K562 (cell line): ENCODE results near the gene LNX2. TPM values are rescaled to one million over a fixed set of nuclear protein-coding genes. Genes with fewer than 3 reads are reported as not detected.

Experiments used
- ATAC-seq: fragments of 200-7000 bp; cut with Tn5 transposase; 3 replicates; pipeline ENCODE4 v1.9.1; 2020; ENCODE audit warnings: moderate library complexity
- BruUV-seq: library from RNA; stranded (reverse); fragments of 400-500 nt; replicated peaks from 2 replicates; lab custom pipeline; 2021; lab: Mats Ljungman, UMichigan
- CTCF ChIA-PET: fragments of 300-600 bp; formaldehyde crosslinking; extraction: SDS; loops from one replicate; lab custom pipeline; 2021; ENCODE audit warnings: low intra/inter-chr PET ratio; lab: Yijun Ruan, JAX
- POLR2A ChIA-PET: fragments of 300-600, 350-650 bp; sonication (Branson Sonifier 250); formaldehyde crosslinking; extraction: SDS; loops from one replicate; lab custom pipeline; 2021; ENCODE audit warnings: antibody characterized with exemption, inconsistent platforms; lab: Yijun Ruan, JAX
- DNase-seq, 4 experiments: peaks; one replicate each; pipeline versions ENCODE4 v3.0.0 to v3.0.0-alpha.2; 2011 to 2018; ENCODE audit warnings: low spot score in 3 of 4, mixed read lengths in 3 of 4; ENCODE audit errors: extremely low read depth in 1 of 4
- FAIRE-seq: peaks from 2 replicates; lab custom pipeline; 2011; peaks lifted over from hg19 to GRCh38; lab: Jason Lieb, UNC
- H2AFZ ChIP-seq: 2 replicates; pipeline ENCODE4 v1.6.0; 2011; ENCODE audit warnings: low read depth, low read length, control low read depth, inconsistent platforms
- H3K27ac ChIP-seq: fragments of 200-600 bp; 3 replicates; pipeline ENCODE4 v1.8.0; 2011; ENCODE audit warnings: low read depth, mild to moderate bottlenecking, control low read depth, inconsistent platforms, low read length, moderate library complexity, mixed read lengths; ENCODE audit errors: extremely low read depth
- H3K27me3 ChIP-seq, 2 experiments: fragments of 300-600 bp in 1 of 2; 2 replicates in 1 of 2; 3 replicates in 1 of 2; pipeline versions ENCODE4 v1.6.0 to v1.8.0; 2011; ENCODE audit warnings: inconsistent platforms in 2 of 2, low read length in 2 of 2, mild to moderate bottlenecking in 1 of 2, mixed read lengths in 1 of 2, moderate library complexity in 1 of 2; ENCODE audit not compliant: control insufficient read depth in 2 of 2, insufficient read depth in 2 of 2
- H3K36me3 ChIP-seq: fragments of 300-600 bp; 3 replicates; pipeline ENCODE4 v1.8.0; 2011; ENCODE audit warnings: mild to moderate bottlenecking, low read length, inconsistent platforms; ENCODE audit not compliant: control insufficient read depth, insufficient read depth
- H3K4me1 ChIP-seq, 2 experiments: fragments of 200-600 bp in 1 of 2; replicated peaks in 1 of 2; 2 replicates in 1 of 2; 3 replicates in 1 of 2; pipeline versions ENCODE4 v1.5.1 to v1.8.0; 2011; ENCODE audit warnings: inconsistent platforms in 2 of 2, low read length in 2 of 2, mild to moderate bottlenecking in 1 of 2, mixed read lengths in 1 of 2, moderate library complexity in 1 of 2; ENCODE audit not compliant: control insufficient read depth in 2 of 2, insufficient read depth in 2 of 2
- H3K4me2 ChIP-seq: 2 replicates; pipeline ENCODE4 v1.6.1; 2011; ENCODE audit warnings: low read length, control low read depth, inconsistent platforms, mixed read lengths; ENCODE audit not compliant: insufficient read depth
- H3K4me3 ChIP-seq: fragments of 200-600 bp; sonication (generic), shearing (Covaris generic); 2 replicates; pipeline ENCODE4 v1.5.1; 2016; ENCODE audit warnings: control low read depth, inconsistent platforms
- H3K79me2 ChIP-seq: fragments of 200-600 bp; 3 replicates; pipeline ENCODE4 v1.8.0; 2011; ENCODE audit warnings: low read length, inconsistent platforms; ENCODE audit not compliant: control insufficient read depth, insufficient read depth
- H3K9ac ChIP-seq, 2 experiments: 2 replicates each; pipeline versions ENCODE4 v1.6.0 to v1.6.1; 2011; ENCODE audit warnings: low read depth in 2 of 2, low read length in 2 of 2, control low read depth in 1 of 2, inconsistent platforms in 1 of 2, mild to moderate bottlenecking in 1 of 2, mixed read lengths in 1 of 2; ENCODE audit not compliant: insufficient read depth in 1 of 2
- H3K9me1 ChIP-seq: one replicate; pipeline ENCODE4 v1.6.0; 2011; ENCODE audit warnings: inconsistent platforms, mild to moderate bottlenecking, low read length, moderate library complexity; ENCODE audit not compliant: control insufficient read depth, insufficient read depth
- H3K9me3 ChIP-seq: replicated peaks from 2 replicates; pipeline ENCODE4 v1.5.1; 2011; ENCODE audit warnings: low read depth, low read length, inconsistent platforms; ENCODE audit not compliant: control insufficient read depth, insufficient read depth
- H4K20me1 ChIP-seq: replicated peaks from 2 replicates; pipeline ENCODE4 v1.6.1; 2011; ENCODE audit warnings: low read length, inconsistent platforms, mixed read lengths; ENCODE audit not compliant: control insufficient read depth, insufficient read depth
- CTCF ChIP-seq, 3 experiments: IDR thresholded peaks in 2 of 3; conservative IDR thresholded peaks in 1 of 3; 2 replicates each; pipeline ENCODE4 v1.5.1; 2011 to 2012; ENCODE audit warnings: low read length in 3 of 3, mild to moderate bottlenecking in 3 of 3, control low read depth in 2 of 3, improper control_type of control experiment in 1 of 3, inconsistent platforms in 1 of 3, low read depth in 1 of 3, mixed read lengths in 1 of 3, moderate library complexity in 1 of 3; ENCODE audit not compliant: insufficient read depth in 2 of 3
- NCOA1 ChIP-seq: fragments of 450-650 bp; IDR thresholded peaks from 2 replicates; pipeline ENCODE4 v1.6.1; 2016; ENCODE audit warnings: low read depth
- RAD21 ChIP-seq, 2 experiments: fragments of 250-450 bp in 1 of 2; fragments of 450-650 bp in 1 of 2; sonication (Bioruptor Pico) in 1 of 2; formaldehyde crosslinking in 1 of 2; IDR thresholded peaks in 1 of 2; conservative IDR thresholded peaks in 1 of 2; 2 replicates each; pipeline versions ENCODE4 v1.4.0 to v1.8.0; 2020 to 2022; ENCODE audit warnings: mild to moderate bottlenecking in 2 of 2, moderate library complexity in 1 of 2
- WGBS: fragments of 100-300 bp; shearing (Covaris generic); methylation state at CpG from one replicate; pipeline ENCODE4 v1.1.6; 2016; ENCODE audit warnings: low coverage, mixed read lengths; ENCODE audit not compliant: insufficient coverage; ENCODE audit errors: missing lambda C conversion rate; 5-methylcytosine and 5-hydroxymethylcytosine counted together
- in situ Hi-C: fragments of 300-500 bp; cut with MboI; formaldehyde crosslinking; loops from 4 replicates; pipeline ENCODE4 v1.15.0; 2018; ENCODE audit warnings: inconsistent platforms, mixed read lengths
- intact Hi-C: fragments of 100-400 bp; cut with micrococcal nuclease; formaldehyde crosslinking; loops from 2 replicates; pipeline ENCODE4 v1.14.2; 2022
- polyA plus RNA-seq, 8 experiments: library from polyadenylated mRNA; depleted of rRNA in 4 of 8; stranded (reverse) in 5 of 8; unstranded in 3 of 8; fragments of >200 nt; fragmentation: Nextera tagmentation in 2 of 8; fragmentation: Illumina TruSeq in 1 of 8; extraction: Ambion mirVana in 2 of 8; extraction: Trizol in 1 of 8; gene quantifications; 2 replicates each; pipeline versions ENCODE4 v1.2.1 to v1.2.3, GENCODE V29; 2011 to 2014; ENCODE audit warnings: inconsistent platforms in 1 of 8, missing spikeins in 1 of 8
- total RNA-seq, 7 experiments: library from RNA; depleted of rRNA in 6 of 7; stranded (reverse); fragments of >200 nt in 6 of 7; fragmentation: Illumina TruSeq in 2 of 7; extraction: Trizol in 2 of 7; gene quantifications; 2 replicates each; pipeline versions ENCODE4 v1.2.1 to v1.2.3, GENCODE V29; 2011 to 2021; ENCODE audit warnings: low replicate concordance in 1 of 7
- TF ChIP-seq, protein P1 (sequence below), 2 experiments: fragments of 450-650 bp; formaldehyde crosslinking in 1 of 2; IDR thresholded peaks; 2 replicates each; pipeline versions ENCODE4 v1.4.0 to v1.6.1; 2014 to 2020; ENCODE audit warnings: mild to moderate bottlenecking in 2 of 2, borderline replicate concordance in 1 of 2, low read depth in 1 of 2

The LNX2 gene
- total and polyA plus RNA-seq, 9 of the 15 experiments (the other 6 are each of a cell fraction or from before 2014, with no cell fraction given), result 1.5 to 5.5 (median 4.0) TPM

DNA sequence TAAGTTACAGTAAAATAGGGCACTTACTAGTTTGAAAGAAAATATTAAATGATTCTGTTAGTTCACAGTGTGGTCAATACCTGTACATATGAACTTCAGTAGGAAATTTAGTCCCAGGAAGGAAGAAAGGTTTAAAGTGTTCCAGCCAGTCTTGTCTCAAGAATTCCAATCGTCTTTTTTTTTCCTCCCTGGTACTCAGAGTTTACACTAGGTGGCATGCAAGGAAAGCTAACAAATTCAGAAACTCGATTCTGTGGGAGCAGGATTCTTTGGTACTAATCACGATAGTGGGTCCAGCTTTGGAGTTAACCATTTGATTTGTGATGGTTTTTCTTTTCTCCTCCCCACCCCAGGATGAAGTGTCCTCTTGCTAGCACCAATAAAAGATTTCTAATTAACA, 45.0 kb upstream of the LNX2 start:
- FAIRE-seq (no peak), DNase-seq (peak in 1 of 4 experiments; percentile 5), ATAC-seq (no peak)
- Histone ChIP-seq H3K27ac (no peak overlapping the region), H3K9ac (no peak overlapping the region), H3K4me1 (peaks cover 4 to 10% of the 10 kb centered on the region in 2 experiments; a peak in 4 of 5 replicates), H2AFZ (no peak overlapping the region), H3K4me2 (no peak overlapping the region), H3K4me3 (no peak overlapping the region), H3K9me1 (no peaks in the 10 kb centered on the region), H3K36me3 (peaks cover 3% of the 10 kb centered on the region; the same call in 1 of the 3 replicates), H3K79me2 (no peaks in the 10 kb centered on the region), H3K27me3 (no peaks in the 10 kb centered on the region), H3K9me3 (no peaks in the 10 kb centered on the region), H4K20me1 (no peaks in the 10 kb centered on the region; the same call in 1 of the 2 replicates)
- in situ Hi-C loops (no loop called here), intact Hi-C loops (loop anchor here (5.0 kb wide), 1 partner anchor 162 kb away; no protein-coding TSS in a partner anchor)
- BruUV-seq, result no TSS peak
- TF ChIP-seq NCOA1 (no peak), RAD21 (CRISPR knock-in tag; conservative IDR thresholded peaks at IDR 0.05 in 1 of 2, IDR thresholded peaks at IDR 0.05 in 1 of 2) (peak; percentile 37 to 48; a peak in 3 of 4 replicates), CTCF (IDR thresholded peaks at IDR 0.05 in 2 of 3, conservative IDR thresholded peaks at IDR 0.05 in 1 of 3; ENCODE audit: insufficient read depth in 2 of 3, low read depth in 1 of 3, low read length in 3 of 3) (peak in 1 of 3 experiments; percentile 38; a peak in 2 of 6 replicates)
- TF ChIP-seq, protein P1, sequence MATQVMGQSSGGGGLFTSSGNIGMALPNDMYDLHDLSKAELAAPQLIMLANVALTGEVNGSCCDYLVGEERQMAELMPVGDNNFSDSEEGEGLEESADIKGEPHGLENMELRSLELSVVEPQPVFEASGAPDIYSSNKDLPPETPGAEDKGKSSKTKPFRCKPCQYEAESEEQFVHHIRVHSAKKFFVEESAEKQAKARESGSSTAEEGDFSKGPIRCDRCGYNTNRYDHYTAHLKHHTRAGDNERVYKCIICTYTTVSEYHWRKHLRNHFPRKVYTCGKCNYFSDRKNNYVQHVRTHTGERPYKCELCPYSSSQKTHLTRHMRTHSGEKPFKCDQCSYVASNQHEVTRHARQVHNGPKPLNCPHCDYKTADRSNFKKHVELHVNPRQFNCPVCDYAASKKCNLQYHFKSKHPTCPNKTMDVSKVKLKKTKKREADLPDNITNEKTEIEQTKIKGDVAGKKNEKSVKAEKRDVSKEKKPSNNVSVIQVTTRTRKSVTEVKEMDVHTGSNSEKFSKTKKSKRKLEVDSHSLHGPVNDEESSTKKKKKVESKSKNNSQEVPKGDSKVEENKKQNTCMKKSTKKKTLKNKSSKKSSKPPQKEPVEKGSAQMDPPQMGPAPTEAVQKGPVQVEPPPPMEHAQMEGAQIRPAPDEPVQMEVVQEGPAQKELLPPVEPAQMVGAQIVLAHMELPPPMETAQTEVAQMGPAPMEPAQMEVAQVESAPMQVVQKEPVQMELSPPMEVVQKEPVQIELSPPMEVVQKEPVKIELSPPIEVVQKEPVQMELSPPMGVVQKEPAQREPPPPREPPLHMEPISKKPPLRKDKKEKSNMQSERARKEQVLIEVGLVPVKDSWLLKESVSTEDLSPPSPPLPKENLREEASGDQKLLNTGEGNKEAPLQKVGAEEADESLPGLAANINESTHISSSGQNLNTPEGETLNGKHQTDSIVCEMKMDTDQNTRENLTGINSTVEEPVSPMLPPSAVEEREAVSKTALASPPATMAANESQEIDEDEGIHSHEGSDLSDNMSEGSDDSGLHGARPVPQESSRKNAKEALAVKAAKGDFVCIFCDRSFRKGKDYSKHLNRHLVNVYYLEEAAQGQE (IDR thresholded peaks at IDR 0.05; ENCODE audit: borderline replicate concordance), result peak; percentile 6; the same call in 1 of the 2 replicates
- TF ChIP-seq, protein P1 (CRISPR knock-in tag; IDR thresholded peaks at IDR 0.05; ENCODE audit: low read depth), result no peak
- ChIA-PET POLR2A (no interaction called here), CTCF (no interaction called here)
- WGBS, result 40% methylated on average over 2 of the region's 3 CpGs
